T-helper 2 cell (primary cell): ENCODE data around the gene MYO7B.
A peak's percentile ranks its signal among the peaks of the same experiment; 100 is the strongest.

Experiments
- DNase-seq, 5 experiments: peaks; one replicate each; pipeline versions ENCODE4 v3.0.0 to v3.0.0-alpha.2; 2012 to 2022

The MYO7B gene

DNA sequence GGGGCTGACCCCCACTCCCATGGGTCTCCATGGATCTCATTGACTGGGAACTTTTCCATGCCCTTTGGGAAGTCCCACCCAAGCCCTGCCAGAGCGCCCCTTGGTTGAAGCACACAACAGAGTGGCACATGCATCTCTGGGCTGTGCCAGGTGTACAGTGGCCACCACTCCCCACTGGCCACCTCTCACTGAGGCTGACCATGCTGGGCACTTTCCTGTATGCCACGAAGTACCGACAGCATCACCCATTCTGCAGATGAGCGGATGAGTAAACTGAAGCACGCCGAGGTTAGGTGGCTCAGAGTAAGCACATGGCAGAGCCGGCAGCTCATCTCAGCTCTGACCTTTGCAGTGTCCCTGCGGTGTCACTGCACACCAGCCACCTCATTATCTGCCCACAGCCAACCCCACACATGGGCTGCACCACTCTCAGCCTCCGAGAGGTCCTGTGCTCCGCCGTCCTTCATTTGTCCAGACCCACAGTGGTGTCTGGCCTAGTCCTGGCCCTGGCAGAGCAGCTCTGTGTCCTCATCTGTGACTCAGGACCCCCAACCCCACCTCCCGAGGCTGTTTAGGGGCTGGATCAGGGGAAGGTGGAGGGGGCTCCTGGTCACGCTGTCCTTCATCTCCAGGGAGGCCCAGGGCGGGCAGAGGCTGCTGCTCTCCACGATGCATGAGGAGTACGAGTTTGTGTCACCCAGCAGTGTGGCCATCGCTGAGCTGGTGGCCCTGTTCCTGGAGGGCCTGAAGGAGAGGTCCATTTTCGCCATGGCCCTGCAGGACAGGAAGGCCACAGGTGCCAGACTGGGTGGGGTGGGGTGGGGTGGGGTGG is 92.5 kb downstream of the MYO7B start:
- DNase-seq, result no peak

DNA sequence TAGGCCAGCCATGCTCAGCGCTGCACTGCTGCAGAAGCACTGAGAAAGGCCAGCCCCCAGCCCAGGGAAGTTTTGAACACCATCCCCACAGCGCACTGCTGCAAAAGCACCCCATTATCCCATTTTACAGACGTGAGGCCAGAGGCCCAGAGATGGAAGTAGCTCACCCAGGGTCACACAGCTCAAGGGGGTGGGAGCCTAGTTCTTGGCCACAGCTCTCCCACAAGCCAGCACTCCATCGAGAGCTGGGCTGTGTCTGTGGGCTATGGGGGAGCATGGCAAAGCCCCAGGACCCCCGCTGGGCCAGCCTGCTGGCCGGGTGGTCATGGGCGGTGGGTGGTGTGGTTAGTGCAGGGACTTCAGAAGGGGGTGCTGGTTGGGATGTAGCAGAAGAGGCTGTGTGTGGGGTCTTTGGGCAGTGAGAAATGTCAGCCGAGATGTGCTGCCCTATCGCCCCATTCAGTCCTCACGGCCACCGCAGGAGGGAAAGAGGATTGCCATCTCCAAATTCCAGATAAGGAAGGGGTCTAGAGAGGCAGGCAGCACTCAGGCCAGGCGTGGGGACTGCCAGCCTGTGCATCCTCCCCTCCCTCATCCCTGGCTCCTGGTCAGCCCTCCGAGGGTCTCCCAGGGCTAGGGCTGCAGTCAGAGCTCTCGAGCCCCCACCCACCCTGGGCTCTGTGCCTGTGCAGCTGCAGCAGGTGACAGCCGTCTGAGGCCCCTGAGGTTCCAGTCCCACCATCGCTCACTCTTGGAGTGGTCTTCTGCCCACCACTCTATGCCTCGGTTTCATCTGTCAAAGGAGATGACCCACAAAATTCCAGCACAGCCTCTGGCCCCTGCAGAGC is 93.5 kb downstream of the MYO7B start:
- DNase-seq, result no peak

DNA sequence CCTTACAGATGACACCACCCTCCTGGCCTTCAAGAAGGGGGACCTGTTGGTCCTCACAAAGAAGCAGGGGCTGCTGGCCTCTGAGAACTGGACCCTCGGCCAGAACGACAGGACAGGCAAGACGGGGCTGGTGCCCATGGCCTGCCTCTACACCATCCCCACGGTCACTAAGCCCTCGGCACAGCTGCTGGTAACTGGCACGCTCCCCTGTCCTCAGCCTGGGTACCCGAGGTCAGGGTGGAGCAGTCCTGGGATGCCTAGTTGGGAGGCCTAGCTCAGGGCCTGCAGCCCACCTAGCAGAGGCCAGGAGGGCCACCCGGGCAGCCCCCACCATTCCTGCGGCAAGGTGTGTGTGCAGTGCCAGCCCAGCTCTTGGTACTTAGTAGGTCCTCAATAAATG is 94.2 kb downstream of the MYO7B start:
- no peak for DNase-seq

DNA sequence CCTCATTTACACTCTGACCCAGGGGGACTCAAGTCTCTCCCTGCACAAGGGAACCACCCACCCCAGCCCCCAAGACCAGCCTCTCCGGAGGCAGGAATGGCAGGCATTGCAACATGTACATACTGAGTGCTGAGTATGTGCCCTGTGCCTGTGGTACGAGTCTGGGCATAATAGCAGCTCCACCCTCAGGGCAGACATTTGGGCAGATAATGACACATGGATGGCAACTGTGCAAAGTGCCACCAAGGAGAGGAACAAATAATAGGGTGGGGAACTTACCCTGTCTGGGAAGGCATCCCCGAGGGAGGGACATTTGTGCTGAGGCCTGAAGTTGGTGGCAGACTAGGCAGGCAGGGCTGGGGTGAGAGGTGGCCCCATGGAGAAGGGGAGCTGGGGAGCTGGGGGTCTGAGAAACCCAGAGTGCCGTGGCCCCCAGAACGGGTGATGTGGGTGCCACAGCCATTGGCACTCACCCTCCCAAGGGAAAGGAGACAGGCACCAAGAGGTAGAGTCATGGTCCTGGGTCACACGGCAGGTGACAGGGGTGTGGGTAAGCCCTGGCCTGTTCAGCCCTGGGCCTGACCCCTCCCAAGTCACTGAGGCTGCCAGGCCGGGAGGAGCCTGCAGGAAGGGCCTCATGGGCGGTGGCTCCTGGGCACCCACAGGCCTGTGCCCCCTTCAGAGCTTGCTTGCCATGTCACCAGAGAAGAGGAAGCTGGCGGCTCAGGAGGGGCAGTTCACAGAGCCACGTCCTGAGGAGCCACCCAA is 94.8 kb downstream of the MYO7B start:
- no peak for DNase-seq

DNA sequence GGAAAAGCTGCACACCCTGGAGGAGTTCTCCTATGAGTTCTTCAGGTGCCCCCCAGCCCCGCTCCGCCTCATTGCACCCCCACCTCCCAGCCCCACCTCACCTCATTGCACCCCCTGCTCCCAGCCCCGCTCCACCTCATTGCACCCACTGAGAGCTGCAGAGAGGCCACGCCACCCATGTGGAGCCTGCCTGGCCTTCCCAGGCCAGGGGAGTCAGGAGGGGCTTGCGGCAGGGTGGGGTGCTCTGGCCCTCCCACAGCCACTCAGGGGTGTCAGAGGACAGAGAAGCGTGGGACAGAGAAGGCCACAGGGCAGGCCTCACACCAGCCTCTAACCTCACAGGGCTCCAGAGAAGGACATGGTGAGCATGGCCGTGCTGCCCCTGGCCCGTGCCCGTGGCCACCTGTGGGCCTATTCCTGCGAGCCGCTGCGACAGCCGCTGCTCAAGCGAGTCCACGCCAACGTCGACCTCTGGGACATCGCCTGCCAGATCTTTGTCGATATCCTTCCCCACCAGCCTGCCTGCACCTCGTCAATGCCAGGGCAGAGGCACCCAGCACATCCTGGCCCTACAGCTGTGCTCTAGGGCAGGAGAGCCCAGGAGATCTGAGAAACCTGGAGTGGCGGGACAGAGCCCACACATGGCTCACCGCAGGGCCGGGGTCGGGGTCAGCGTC is 95.5 kb downstream of the MYO7B start:
- no peak for DNase-seq

DNA sequence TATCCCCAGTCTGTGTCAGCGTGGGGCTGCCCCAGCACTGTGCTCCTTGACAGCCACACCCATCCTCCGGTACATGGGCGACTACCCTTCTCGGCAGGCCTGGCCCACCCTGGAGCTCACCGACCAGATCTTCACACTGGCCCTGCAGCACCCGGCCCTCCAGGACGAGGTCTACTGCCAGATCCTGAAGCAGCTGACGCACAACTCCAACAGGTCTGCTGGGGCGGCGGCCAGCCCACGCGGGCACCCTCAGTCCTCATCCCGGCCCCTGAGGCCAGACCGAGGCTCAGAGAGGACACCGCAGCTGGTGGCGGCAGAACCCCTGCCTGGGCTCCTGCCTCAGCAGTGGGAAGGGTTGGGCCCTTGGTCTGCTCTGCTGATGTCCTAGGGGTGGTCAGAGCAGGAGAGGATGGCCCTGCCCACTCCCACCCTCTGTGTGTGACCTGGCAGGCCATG is 96.1 kb downstream of the MYO7B start:
- DNase-seq, result no peak

DNA sequence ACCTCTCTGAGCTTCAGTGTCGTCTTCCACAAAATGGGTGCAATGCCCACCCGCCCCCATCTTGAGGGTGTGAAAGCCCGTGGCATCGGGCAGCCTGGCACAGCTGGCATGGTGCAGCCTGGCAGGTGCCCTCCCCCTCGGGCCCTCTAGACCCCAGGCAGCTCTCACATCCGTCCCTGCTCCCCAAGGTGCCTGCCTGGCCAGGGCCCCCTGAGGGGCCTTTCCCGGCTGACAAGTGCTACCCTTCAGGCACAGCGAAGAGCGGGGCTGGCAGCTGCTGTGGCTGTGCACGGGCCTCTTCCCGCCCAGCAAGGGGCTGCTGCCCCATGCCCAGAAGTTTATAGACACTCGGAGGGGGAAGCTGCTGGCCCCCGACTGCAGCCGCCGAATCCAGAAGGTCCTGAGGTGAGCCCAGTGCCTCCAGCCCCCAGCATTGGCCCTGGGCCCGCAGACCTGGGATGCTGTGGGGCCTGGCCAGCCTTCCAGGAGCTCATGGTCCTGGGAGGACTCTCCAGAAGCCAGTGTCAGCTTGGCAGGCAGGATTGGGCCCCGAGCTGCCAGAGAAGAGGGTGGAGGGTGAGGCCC is 96.6 kb downstream of the MYO7B start:
- no peak for DNase-seq

DNA sequence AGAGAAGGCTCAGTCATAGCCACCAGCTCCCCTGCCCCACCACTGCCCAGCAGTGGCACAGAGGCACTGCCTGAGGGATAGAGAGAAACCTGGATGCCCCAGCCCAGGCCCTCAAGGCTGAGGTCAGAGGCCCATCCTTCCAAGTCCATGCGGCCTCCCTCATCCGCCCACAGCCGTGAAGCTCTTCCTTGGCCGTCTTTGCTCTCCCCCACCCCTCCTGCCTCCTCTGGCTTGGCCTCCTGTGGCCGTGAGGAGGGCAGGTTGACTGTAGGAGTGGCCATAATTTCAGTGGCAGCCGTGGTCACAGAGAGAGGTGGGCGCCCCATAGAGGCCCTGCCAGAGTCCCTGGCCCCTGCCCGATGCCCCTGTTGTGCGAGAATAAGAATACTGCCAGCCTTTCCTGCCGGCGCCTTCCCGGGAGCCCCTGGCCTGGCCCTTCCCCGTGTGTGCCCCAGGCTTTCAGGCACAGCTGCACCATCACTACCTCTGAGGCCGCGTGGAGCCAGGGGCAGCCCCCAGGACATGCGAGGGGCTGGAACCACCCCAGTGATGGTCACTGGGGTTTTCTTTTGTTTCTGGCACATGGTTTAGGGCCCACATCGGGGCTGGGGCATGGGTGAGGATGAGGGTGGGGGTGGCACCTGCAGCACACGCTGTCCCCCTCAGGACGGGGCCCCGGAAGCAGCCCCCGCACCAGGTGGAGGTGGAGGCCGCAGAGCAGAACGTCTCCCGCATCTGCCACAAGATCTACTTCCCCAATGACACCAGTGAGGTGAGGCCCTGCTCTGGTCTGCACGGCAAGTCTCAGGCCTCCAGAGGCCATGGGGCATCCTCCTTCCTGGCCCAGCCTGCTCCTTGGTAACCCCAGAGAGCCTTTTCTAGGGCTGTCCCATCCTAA is 97.4 kb downstream of the MYO7B start:
- DNase-seq, result peak in 1 of 5 experiments; percentile 13

DNA sequence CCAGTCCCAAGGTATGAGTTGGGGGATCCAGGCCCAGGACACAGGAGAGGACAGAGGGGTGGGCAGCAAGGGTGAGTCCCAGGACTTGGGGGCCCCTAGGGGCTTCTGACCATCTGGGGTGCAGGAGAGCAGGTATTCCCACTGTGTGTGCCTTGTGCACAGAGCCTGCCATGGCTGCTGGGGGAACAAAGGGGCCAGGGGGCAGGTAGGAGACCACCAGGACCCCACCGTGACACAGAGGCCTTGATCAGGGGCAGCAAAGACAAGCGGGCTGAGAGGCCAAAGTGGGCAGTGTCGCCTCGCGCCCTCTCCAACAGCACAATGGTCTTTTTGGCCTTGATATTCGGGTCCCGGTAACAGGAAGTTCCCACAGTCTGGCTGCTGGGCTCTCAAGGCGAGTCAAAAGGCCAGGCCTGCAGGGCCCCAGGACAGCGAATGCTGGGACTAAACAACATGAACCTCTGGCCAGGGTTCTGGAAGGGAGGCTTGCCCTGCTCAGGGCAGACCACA is 98.1 kb downstream of the MYO7B start:
- DNase-seq, result no peak

DNA sequence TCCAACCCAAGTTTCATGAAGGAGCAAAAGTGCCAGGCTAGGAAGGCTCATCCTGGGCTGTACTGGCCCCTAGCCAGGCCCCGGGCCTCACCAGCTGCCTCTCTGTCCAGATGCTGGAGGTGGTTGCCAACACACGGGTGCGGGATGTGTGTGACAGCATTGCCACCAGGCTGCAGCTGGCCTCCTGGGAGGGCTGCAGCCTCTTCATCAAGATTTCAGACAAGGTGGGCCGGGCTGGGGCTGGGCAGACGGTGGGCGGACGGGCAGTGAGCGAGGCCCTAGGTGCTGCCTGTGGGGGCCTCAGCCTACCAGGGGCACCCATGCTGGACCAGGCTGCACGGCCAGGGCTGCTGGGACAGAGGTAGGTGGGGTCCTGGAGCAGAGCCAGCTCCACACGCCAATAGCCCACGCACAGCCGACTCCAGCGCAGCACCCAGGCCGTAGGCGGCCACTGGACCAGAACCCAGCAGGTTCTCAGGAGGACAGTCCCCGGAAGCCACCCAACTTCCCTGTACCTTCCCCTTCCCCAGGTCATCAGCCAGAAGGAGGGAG is 98.7 kb downstream of the MYO7B start:
- no peak for DNase-seq

DNA sequence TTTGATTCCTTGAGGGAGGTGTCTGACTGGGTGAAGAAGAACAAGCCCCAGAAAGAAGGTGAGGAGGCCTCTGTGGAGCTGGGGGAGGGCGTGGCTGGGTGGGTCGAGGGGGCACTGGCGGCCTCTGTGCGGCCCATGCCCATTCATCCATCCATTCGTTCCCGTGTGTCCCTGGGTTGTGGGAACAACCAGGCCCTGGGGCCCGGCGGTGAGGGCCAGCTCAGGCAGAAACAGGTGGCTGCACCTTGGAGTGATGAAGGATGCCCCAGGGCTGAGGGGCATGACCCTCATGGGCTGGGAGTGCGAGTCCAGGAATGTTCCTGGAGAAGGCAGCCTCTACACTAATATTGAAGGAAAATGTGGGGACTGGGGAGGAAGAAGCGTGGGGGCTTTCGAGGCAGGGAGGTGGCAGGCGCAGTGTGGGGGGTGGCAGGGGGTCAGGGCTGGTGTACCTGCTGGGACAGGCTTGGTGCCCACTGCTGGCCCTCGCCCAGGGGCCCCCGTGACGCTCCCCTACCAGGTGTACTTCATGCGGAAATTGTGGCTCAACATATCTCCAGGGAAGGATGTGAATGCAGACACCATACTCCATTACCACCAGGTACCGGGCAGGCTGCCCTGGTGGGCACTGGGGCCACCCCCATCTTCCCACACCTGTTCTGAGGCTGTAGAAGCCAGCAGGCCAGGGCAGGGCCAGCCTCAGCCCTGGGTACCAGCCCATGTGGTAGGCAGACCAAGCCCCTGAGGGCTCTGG is 99.3 kb downstream of the MYO7B start:
- no peak for DNase-seq

DNA sequence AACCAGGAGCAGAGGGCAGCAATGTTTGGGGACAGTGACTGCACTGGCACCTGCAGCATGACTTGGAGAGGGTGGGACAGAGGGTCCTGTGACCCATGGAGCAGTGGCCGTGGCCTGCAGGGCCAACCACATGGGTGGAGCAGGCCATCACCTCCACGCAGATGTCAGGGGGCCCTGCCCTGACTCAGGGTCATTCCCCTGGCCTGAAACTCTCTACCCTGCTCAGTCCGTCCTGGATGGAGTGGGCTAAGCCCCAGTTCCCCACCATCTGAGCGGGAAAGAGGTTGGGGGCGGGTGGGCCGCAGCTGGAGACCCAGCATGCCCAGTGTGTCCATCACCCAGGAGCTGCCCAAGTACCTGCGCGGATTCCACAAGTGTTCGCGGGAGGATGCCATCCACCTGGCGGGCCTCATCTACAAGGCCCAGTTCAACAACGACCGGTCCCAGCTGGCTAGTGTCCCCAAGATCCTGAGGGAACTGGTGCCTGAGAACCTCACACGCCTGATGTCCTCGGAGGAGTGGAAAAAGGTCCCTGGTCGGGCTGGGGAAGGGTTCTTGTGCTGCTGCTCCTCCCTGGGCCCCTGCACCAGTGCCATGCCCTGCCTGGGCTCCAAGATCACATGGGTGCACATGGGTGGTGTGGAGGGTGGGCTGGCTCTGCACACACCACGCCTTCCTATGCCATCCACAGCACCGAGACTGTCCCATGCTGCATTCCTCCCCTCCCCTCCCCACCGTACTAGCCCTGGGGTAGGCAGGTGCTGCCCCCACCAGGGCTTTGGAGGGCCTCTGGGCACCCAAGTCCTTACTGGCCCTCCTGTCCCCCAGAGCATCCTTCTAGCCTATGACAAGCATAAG is 100.1 kb downstream of the MYO7B start:
- DNase-seq, result no peak

DNA sequence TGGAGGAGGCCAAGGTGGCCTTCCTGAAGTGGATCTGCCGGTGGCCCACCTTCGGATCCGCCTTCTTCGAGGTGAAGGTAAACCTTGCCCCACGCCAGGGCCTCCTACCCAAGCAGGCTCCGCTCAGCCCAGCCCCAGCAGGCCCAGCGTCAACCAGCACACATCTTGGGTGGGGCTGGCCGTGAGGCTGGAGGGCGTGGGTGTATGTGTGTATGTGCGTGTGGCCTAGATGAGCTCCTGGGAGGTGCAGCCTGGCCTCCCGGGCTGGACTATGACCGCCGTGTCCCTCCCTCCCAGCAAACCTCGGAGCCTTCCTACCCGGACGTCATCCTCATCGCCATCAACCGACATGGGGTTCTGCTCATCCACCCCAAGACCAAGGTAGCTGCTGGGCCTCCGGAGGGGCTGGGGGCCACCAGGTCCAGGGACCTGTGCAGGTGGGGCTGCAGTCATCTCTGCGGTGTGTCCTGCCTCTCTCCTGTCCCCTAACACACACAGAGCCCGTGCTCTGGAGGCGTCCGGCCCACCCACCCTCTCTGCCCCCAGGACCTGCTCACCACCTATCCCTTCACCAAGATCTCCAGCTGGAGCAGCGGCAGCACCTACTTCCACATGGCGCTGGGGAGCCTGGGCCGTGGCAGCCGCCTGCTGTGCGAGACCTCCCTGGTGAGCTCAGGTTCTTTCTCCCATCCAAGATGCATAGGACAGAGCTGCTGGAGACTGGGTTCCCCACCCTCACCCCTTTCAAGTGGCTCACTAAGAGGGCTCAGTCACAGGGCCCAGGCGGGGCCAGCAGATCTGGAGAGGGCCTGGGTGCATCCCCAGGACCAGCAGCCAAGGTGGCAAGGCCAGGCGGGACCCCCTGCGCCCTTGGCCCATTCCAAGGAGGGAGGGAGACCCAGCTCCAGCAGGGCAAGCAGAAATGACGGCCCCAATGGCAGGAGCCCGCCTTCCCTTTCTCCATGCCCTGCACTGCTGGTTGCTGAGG is 101.1 kb downstream of the MYO7B start:
- DNase-seq, result no peak

DNA sequence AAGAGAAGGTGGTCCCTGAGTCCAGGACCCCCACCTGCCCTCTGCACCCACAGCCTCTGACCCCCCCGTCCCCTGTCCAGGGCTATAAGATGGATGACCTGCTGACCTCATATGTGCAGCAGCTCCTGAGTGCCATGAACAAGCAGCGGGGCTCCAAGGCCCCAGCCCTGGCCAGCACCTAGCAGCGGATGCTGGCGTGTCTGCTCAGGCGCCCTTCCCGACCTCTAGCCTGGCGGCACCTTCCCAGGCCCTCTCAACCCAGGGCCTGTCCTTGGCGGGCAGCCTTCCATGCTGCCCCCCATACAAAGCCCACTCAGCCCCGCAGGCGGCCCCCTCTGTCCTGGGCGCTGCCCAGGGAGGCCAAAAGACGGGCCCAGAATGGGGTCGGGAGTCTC is 101.8 kb downstream of the MYO7B start:
- DNase-seq, result no peak

DNA sequence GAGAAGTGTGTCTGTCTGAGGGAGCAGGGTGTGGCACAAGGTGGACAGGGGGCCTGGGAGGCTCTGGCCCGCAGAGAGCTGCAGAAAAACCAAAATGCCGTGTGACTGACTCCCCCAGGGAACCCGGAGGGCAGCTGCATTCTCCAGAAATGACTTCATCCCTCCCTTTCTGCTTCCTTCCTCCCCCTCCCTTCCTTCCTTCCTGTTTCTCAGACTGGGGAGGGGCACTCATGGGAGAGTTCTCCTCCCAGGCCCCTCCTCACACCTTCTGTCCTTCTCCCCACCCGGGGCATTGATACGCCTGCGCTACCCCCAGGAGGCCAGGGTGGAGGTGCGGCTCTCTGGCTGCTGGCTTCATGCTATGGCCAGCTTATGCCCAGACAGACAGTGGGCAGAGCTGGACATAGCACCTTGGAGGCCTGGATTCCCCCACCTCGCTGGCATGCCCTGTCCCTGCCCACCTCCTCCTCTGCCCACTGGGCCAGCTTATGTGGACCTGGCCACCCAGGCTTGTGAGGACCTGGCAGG is 102.3 kb downstream of the MYO7B start:
- no peak for DNase-seq

DNA sequence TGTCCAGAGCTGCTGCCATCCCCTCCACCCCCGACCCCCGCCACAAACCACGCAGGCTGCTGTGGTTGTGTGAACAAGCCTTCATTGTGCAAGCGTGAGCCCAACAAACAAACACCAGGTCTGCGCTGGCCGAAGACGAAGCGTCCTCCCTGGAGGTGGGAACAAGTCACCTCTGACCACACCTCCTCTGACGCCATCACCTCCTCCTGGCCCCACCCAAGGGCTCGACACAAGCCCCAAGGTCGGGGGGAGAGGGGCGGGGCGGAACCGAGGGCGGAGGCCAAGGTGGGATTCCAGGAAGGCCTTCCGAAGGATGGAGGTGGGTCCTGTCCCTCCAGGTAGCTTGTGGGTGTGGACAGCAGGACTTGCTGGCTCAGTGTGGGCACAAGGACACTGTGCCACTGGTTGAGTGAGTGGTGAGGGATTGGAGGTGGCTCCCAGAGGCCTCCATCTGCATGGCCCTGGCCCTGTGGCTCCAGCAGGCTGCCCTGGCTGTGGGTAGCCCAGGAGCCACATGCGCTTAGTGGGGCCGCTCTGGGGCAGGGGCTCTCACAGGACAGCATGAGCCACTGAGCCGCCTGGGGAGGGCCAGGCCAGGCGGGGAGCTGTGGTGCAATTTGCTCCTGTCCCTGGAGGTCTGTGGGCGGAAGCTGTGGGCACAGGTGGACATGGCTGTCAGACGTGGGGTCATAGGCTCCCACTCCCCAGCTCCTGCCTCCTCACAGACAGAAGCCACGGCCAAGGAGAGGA is 103.1 kb downstream of the MYO7B start:
- no peak for DNase-seq

DNA sequence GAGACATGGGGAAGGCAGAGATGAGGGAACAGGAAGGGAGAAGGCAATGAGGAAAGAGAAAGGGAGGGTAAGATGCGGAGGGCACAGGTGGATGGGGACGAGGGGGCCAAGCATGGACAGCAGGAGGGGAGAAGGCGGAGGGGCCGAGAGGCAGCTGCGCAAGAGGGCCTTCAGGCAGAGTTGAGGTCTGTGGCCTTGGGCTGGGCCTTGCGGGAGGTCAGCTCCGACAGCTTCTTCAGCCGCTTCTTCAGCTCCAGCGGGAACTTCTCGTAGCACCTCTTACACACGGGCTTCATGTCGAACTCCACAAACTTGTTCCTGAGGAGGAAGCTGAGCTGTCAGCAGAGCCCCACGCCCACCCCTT is 103.6 kb downstream of the MYO7B start:
- no peak for DNase-seq
